CD4-positive, alpha-beta T cell treated with Interleukin-6 at 100 ng/mL for 8 hours (primary cell): ENCODE data around the gene PITHD1.
A peak's percentile ranks its signal among the peaks of the same experiment; 100 is the strongest.
"Not testable (repeated sequence)": the region's sequence is repeated elsewhere in the genome, so short reads cannot be mapped to it uniquely, and the experiment has no call there.

ENCODE experiments used
- DNase-seq: peaks from one replicate; pipeline ENCODE4 v3.0.0-alpha.2; 2020; ENCODE audit warnings: mixed read lengths, low spot score

The PITHD1 gene

GRCh38 chr1:23777979-23778814 lies at the start of gene PITHD1:
Gene PITHD1, plus strand, starts transcription at chr1:23778418. Its CDS starts 98 bp downstream, at chr1:23778516.
- peak; percentile 82 for DNase-seq

GRCh38 chr1:23732363-23733224 lies 45.6 kb upstream of the PITHD1 start:
- DNase-seq = no peak

GRCh38 chr1:23733281-23733680 lies 44.9 kb upstream of the PITHD1 start:
- DNase-seq = not testable (repeated sequence)

GRCh38 chr1:23736437-23737134 lies 41.6 kb upstream of the PITHD1 start:
- DNase-seq = no peak

GRCh38 chr1:23741609-23742008 lies 36.6 kb upstream of the PITHD1 start:
- no peak for DNase-seq

GRCh38 chr1:23742670-23743286 lies 35.4 kb upstream of the PITHD1 start:
- DNase-seq = no peak

GRCh38 chr1:23743287-23744152 lies 34.7 kb upstream of the PITHD1 start, which contains the start of gene ELOA:
Gene ELOA, plus strand, starts transcription at chr1:23743471. Its CDS starts 33 bp downstream, at chr1:23743504.
- DNase-seq = peak; percentile 71

GRCh38 chr1:23745515-23745914 lies 32.7 kb upstream of the PITHD1 start:
- DNase-seq = no peak

- DNase-seq = no peak
These were observed 30.2 kb upstream of the PITHD1 start for GRCh38 chr1:23748016-23748415.

- DNase-seq = peak; percentile 15
These were observed 27.0 kb upstream of the PITHD1 start for GRCh38 chr1:23751050-23751814.

- DNase-seq = no peak
These were observed 26.4 kb upstream of the PITHD1 start for GRCh38 chr1:23751815-23752200.

- no peak for DNase-seq
These were observed 25.3 kb upstream of the PITHD1 start for GRCh38 chr1:23752909-23753308.

GRCh38 chr1:23756676-23757075 lies 21.5 kb upstream of the PITHD1 start:
- no peak for DNase-seq

- no peak for DNase-seq
These were observed 20.4 kb upstream of the PITHD1 start for GRCh38 chr1:23757812-23758211.

- DNase-seq = no peak
These were observed 18.9 kb upstream of the PITHD1 start for GRCh38 chr1:23759277-23759676.

- no peak for DNase-seq
These were observed 15.1 kb upstream of the PITHD1 start for GRCh38 chr1:23763041-23763577.

- DNase-seq = no peak
These were observed 9.5 kb upstream of the PITHD1 start for GRCh38 chr1:23768733-23769132.

- peak; percentile 82 for DNase-seq
These were observed 6.0 kb upstream of the PITHD1 start for GRCh38 chr1:23772049-23772853.

- DNase-seq = no peak
These were observed 5.4 kb upstream of the PITHD1 start for GRCh38 chr1:23772854-23773242.
